GM10266 (cell line): Measurements from ENCODE around the gene UBA3.

Source experiments
- DNase-seq: peaks from one replicate; pipeline ENCODE4 v3.0.0; 2012; ENCODE audit errors: extremely low spot score
- CTCF ChIP-seq: IDR thresholded peaks from 2 replicates; pipeline ENCODE4 v1.5.1; 2012; ENCODE audit warnings: mild to moderate bottlenecking, low read depth; ENCODE audit not compliant: control insufficient read depth, insufficient read depth; ENCODE audit errors: missing control alignments

UBA3 gene

GRCh38 chr3:69092030-69092516, 11.9 kb upstream of the UBA3 start:
- no peak for DNase-seq

GRCh38 chr3:69091389-69092029, 11.3 kb upstream of the UBA3 start:
- no peak for DNase-seq
- TF ChIP-seq CTCF: no peak

More at GRCh38 chr3:69092030-69092516, 11.9 kb upstream of the UBA3 start:
- TF ChIP-seq CTCF: no peak

GRCh38 chr3:69090021-69090420, 9.9 kb upstream of the UBA3 start:
- no peak for TF ChIP-seq CTCF

GRCh38 chr3:69088063-69088462, 7.9 kb upstream of the UBA3 start:
- DNase-seq: no peak
- no peak for TF ChIP-seq CTCF

More at GRCh38 chr3:69090021-69090420, 9.9 kb upstream of the UBA3 start:
- DNase-seq: no peak

GRCh38 chr3:69087030-69087791, 7.0 kb upstream of the UBA3 start:
- DNase-seq: no peak
- no peak for TF ChIP-seq CTCF

- DNase-seq: no peak
Measured at GRCh38 chr3:69085833-69086722, 5.9 kb upstream of the UBA3 start.

More at GRCh38 chr3:69085833-69086722, 5.9 kb upstream of the UBA3 start:
- TF ChIP-seq CTCF: no peak
